Tibial artery (tissue), 4 donors: Measurements from ENCODE around the gene GET3.

Source experiments
- DNase-seq, 2 donors: peaks; one replicate each; pipeline ENCODE4 v3.0.0-alpha.2; 2019
- H3K27ac ChIP-seq, 2 donors: fragments of 200-600 bp; sonication (generic) in 1 of 2; 1 replicate in 1 of 2; 2 replicates in 1 of 2; pipeline ENCODE4 v1.5.1; 2018 to 2019; ENCODE audit warnings: mild to moderate bottlenecking in 1 of 2
- H3K27me3 ChIP-seq, 2 donors: fragments of 200-600 bp; sonication (generic) in 1 of 2; one replicate each; pipeline versions ENCODE4 v1.5.1 to v1.6.0; 2016 to 2019
- H3K36me3 ChIP-seq, 3 donors: fragments of 200-600 bp; sonication (generic) in 2 of 3; one replicate each; pipeline ENCODE4 v1.5.1; 2016 to 2019; ENCODE audit warnings: mild to moderate bottlenecking in 2 of 3
- H3K4me1 ChIP-seq, 4 donors: fragments of 200-600 bp; sonication (generic) in 2 of 4; 1 replicate in 3 of 4; 2 replicates in 1 of 4; pipeline ENCODE4 v1.5.1; 2016 to 2019
- H3K4me3 ChIP-seq, 2 donors: fragments of 200-600 bp; sonication (generic) in 1 of 2; 1 replicate in 1 of 2; 2 replicates in 1 of 2; pipeline ENCODE4 v1.5.1; 2018 to 2019; ENCODE audit warnings: mild to moderate bottlenecking in 2 of 2
- H3K9me3 ChIP-seq, 3 donors: fragments of 200-600 bp; sonication (generic) in 1 of 3; one replicate each; pipeline ENCODE4 v1.5.1; 2016 to 2019
- intact Hi-C: fragments of 100-400 bp; cut with DNase I; formaldehyde crosslinking; loops from one replicate; pipeline ENCODE4 v1.15.0; 2023; ENCODE audit warnings: low total_unique reads
- TF ChIP-seq, protein P1 (sequence below), 2 experiments: fragments of 200-600 bp in 1 of 2; fragments of 450-650 bp in 1 of 2; IDR thresholded peaks; one replicate each; pipeline ENCODE4 v1.5.1; 2017 to 2019; ENCODE audit warnings: antibody characterized with exemption in 2 of 2, mild to moderate bottlenecking in 1 of 2, moderate library complexity in 1 of 2

Gene GET3

DNA sequence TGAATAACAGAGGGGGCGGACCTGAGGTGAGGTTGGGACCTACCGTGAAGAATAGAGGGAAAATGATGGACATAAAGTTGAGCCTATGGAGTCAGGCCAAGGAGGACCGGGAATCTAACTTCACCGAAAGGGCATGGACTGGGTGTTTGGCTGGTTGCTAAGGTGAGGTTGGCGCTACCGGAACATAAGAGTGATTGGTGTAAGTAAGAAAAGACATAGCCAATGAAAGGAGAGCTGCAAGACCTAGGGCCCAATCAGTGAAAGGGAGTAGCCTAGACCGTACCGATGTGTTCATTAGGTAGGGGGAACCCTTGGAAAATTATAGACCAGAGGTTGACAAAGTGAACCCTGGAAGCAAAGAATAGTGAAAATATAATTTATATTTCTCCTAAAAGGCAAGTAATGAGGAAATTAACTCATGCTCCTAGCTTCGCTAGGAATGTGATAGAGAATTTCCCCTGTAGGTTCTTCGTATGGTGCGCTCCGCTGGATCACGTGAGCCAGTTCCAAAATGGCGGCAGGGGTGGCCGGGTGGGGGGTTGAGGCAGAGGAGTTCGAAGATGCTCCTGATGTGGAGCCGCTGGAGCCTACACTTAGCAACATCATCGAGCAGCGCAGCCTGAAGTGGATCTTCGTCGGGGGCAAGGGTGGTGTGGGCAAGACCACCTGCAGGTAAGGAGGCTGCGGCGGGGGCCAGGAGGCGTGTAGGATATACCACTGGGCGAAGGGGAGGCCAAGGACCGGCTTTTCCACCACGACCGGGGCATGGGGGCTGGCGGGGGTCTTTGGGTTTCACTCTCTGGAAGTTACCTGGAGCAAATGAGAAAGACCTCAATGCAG, at the start of gene GET3:
GET3 (plus strand) TSS at position 503 of the 840 bp plus-strand sequence; CDS start at position 512, 9 bp downstream.
- intact Hi-C loops: no loop called here
- Histone ChIP-seq H3K27ac (peak within 1 kb of the TSS; percentile 81 to 82), H3K36me3 (peaks cover 25 to 37% (median 31%) of the 10 kb centered on the region in 3 donors), H3K9me3 (no peaks in the 10 kb centered on the region), H3K4me1 (peaks cover 5 to 44% (median 36%) of the 10 kb centered on the region in 4 donors), H3K4me3 (peak within 1 kb of the TSS; percentile 75 to 87), H3K27me3 (no peaks in the 10 kb centered on the region)
- TF ChIP-seq, protein P1, sequence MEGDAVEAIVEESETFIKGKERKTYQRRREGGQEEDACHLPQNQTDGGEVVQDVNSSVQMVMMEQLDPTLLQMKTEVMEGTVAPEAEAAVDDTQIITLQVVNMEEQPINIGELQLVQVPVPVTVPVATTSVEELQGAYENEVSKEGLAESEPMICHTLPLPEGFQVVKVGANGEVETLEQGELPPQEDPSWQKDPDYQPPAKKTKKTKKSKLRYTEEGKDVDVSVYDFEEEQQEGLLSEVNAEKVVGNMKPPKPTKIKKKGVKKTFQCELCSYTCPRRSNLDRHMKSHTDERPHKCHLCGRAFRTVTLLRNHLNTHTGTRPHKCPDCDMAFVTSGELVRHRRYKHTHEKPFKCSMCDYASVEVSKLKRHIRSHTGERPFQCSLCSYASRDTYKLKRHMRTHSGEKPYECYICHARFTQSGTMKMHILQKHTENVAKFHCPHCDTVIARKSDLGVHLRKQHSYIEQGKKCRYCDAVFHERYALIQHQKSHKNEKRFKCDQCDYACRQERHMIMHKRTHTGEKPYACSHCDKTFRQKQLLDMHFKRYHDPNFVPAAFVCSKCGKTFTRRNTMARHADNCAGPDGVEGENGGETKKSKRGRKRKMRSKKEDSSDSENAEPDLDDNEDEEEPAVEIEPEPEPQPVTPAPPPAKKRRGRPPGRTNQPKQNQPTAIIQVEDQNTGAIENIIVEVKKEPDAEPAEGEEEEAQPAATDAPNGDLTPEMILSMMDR (IDR thresholded peaks at IDR 0.05): peak in 1 of 2 experiments; percentile 45
- peak; percentile 97 to 98 for DNase-seq

DNA sequence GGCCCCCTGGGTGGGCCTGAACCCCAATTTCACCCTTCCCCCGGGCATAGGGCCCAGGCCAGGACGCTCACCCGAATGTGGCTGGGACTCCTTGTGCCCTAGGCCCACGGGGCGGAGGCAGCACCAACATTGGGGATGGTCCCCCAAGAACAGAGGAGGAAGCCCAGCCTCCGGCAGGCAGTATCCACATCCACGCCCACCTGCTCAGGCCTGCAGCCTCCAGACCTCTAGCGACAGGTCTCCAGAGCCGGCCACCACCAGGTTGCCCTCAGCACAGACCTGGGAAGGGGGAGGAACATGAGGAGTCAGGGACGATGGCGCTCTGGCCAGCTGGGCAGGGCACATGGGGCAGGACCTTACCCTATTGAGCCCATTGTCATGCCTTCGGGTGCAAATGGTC, 48.3 kb upstream of the GET3 start:
- Histone ChIP-seq H3K9me3 (no peaks in the 10 kb centered on the region), H3K4me1 (no peaks in the 10 kb centered on the region), H3K27me3 (no peaks in the 10 kb centered on the region), H3K4me3 (no peak overlapping the region), H3K36me3 (peaks cover 0 to 17% (median 0%) of the 10 kb centered on the region in 3 donors), H3K27ac (no peak overlapping the region)
- TF ChIP-seq, protein P1 (IDR thresholded peaks at IDR 0.05): no peak
- DNase-seq: no peak
- intact Hi-C loops: no loop called here

DNA sequence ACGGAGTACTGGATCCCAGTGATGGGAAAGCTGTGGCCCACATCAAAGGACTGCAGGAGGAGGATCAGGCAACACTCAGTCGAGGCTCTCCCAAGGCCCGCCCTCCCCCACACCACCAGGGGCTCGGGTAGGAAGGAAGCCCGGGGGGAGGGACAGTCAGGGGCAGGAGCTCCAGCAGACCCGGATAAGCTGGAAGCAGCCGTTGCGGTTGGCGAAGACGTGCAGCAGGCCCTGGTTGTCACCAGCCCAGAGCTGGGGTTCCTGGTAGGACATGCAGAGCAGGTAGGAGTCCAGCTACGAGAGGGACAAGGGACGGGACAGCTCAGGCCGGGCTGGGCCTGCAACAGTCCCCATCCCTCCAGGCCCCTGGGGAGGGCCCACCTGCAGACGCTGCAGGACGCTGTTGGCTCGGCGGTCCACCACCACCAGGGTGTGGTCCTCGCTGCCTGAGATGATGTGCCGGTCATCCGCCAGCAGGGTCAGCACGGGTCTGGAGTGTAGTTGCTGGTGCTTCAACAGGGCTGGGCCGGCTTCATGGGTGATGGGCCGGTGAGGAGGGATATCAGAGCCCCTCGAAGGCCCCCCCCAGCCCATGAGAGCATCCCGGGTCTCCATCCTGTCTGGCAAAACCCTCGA, 47.6 kb upstream of the GET3 start:
- H3K4me1 ChIP-seq: peaks cover 0 to under 1% (median 0%) of the 10 kb centered on the region in 4 donors
- no peaks in the 10 kb centered on the region for H3K9me3 ChIP-seq
- H3K4me3 ChIP-seq: no peak overlapping the region
- H3K36me3 ChIP-seq: peaks cover 0 to 17% (median 0%) of the 10 kb centered on the region in 3 donors
- DNase-seq: peak in 1 of 2 donors; percentile 62
- intact Hi-C loops: no loop called here
- TF ChIP-seq, protein P1 (IDR thresholded peaks at IDR 0.05): no peak
- H3K27me3 ChIP-seq: no peaks in the 10 kb centered on the region
- H3K27ac ChIP-seq: no peak overlapping the region

DNA sequence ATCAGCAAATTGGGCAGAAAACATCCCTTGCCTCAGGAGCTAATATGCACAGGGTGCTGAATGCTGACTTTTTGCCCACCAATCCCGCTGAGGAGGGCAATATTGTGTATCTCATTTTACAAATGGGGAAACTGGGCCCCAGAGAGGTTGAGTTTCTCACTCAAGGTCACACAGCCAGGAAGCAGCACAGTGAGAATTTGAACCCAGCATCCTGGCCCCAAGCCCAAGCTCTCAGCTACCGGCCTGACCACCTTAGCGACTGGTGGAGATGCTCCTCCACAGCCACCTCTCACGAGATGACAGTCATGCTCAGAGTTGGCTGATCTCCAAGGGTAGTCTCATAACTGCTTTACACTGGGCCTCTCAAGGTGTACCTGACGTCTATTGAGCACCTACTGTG, 44.3 kb upstream of the GET3 start:
- no peak overlapping the region for H3K4me3 ChIP-seq
- no peaks in the 10 kb centered on the region for H3K27me3 ChIP-seq
- peaks cover 0 to 12% (median 0%) of the 10 kb centered on the region in 3 donors for H3K36me3 ChIP-seq
- no peaks in the 10 kb centered on the region for H3K9me3 ChIP-seq
- TF ChIP-seq, protein P1 (IDR thresholded peaks at IDR 0.05): no peak
- intact Hi-C loops: no loop called here
- peaks cover 3 to 21% (median 14%) of the 10 kb centered on the region in 4 donors for H3K4me1 ChIP-seq
- no peak for DNase-seq
- no peak overlapping the region for H3K27ac ChIP-seq

DNA sequence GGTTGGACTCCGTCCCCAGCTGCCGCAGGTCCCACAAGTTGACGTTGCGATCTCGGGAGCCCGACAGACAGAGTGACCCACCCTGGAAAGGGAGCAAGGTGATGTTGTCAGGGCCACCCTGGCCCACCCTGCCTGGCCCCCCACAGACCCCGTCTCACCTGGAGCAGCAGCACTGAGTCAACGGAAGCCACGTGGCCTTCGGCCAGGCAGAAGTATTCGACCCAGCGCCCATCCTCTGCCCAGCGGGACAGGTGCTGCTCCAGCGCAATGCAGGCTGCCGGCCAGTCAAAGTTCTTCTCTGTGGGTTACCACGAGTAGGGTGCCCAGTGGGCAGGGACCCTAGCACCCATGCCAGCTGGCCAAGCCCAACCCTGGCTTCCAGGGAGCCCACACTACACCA, 42.7 kb upstream of the GET3 start:
- H3K27ac ChIP-seq: no peak overlapping the region
- H3K4me3 ChIP-seq: no peak overlapping the region
- TF ChIP-seq, protein P1 (IDR thresholded peaks at IDR 0.05): no peak
- no peak for DNase-seq
- H3K4me1 ChIP-seq: peaks cover 3 to 21% (median 14%) of the 10 kb centered on the region in 4 donors
- no peaks in the 10 kb centered on the region for H3K27me3 ChIP-seq
- intact Hi-C loops: no loop called here
- H3K9me3 ChIP-seq: no peaks in the 10 kb centered on the region
- H3K36me3 ChIP-seq: peaks cover 0 to 4% (median 2%) of the 10 kb centered on the region in 3 donors
